Neutrophil (primary cell): ENCODE data around the gene TIMM17B.

Experiments used
- H3K27ac ChIP-seq: fragments of 200-600 bp; sonication (generic); 2 replicates; pipeline ENCODE4 v1.5.1; 2016; ENCODE audit warnings: mild to moderate bottlenecking, moderate library complexity
- H3K27me3 ChIP-seq: fragments of 200-600 bp; sonication (generic); 2 replicates; pipeline ENCODE4 v1.6.0; 2016; ENCODE audit warnings: mild to moderate bottlenecking
- H3K36me3 ChIP-seq: fragments of 200-600 bp; sonication (generic); 2 replicates; pipeline ENCODE4 v1.5.1; 2017
- H3K4me1 ChIP-seq, 2 experiments: fragments of 200-600 bp in 1 of 2; sonication (generic) in 1 of 2; 1 replicate in 1 of 2; 2 replicates in 1 of 2; pipeline versions ENCODE4 v1.5.1 to v1.6.1; 2013 to 2016; ENCODE audit warnings: low read depth in 1 of 2, low read length in 1 of 2, mild to moderate bottlenecking in 1 of 2, moderate library complexity in 1 of 2; ENCODE audit not compliant: control insufficient read depth in 1 of 2, insufficient read depth in 1 of 2
- H3K4me3 ChIP-seq, 2 experiments: fragments of 200-600 bp in 1 of 2; sonication (generic) in 1 of 2; 1 replicate in 1 of 2; 2 replicates in 1 of 2; pipeline ENCODE4 v1.5.1; 2013 to 2016; ENCODE audit warnings: low read depth in 1 of 2, low read length in 1 of 2, mild to moderate bottlenecking in 1 of 2, moderate library complexity in 1 of 2
- H3K9me3 ChIP-seq: fragments of 200-600 bp; sonication (generic); 2 replicates; pipeline ENCODE4 v1.5.1; 2016
- CTCF ChIP-seq: fragments of 200-600 bp; sonication (generic); IDR thresholded peaks from 2 replicates; pipeline ENCODE4 v1.5.1; 2016; ENCODE audit warnings: antibody characterized with exemption

TIMM17B gene

GRCh38 chrX:48897625-48898306, at the start of gene TIMM17B, which contains the start of gene PQBP1:
Gene TIMM17B (minus strand): TSS chrX:48897768. CDS start chrX:48897749, 19 bp downstream.
Gene PQBP1 (plus strand): TSS chrX:48897930. CDS start chrX:48898510, 580 bp downstream.
- TF ChIP-seq CTCF = no peak
- Histone ChIP-seq H3K36me3 (peaks cover 11% of the 10 kb centered on the region), H3K27ac (peak within 1 kb of the TSS; percentile 95), H3K27me3 (no peaks in the 10 kb centered on the region), H3K9me3 (no peaks in the 10 kb centered on the region), H3K4me3 (peak within 1 kb of the TSS; percentile 67 to 81), H3K4me1 (peaks cover 10 to 19% of the 10 kb centered on the region in 2 experiments)

GRCh38 chrX:48945517-48946348, 48.2 kb upstream of the TIMM17B start:
- H3K27me3 ChIP-seq = no peaks in the 10 kb centered on the region
- no peak overlapping the region for H3K4me3 ChIP-seq
- H3K9me3 ChIP-seq = no peaks in the 10 kb centered on the region
- H3K36me3 ChIP-seq = peaks cover 6% of the 10 kb centered on the region
- H3K27ac ChIP-seq = peak overlapping the region; percentile 62
- H3K4me1 ChIP-seq = peaks cover 18 to 36% of the 10 kb centered on the region in 2 experiments
- peak; percentile 72 for TF ChIP-seq CTCF

- H3K4me1 ChIP-seq = peaks cover 44 to 55% of the 10 kb centered on the region in 2 experiments
Measured at GRCh38 chrX:48942895-48943294, 45.3 kb upstream of the TIMM17B start.

GRCh38 chrX:48940404-48940955, 42.9 kb upstream of the TIMM17B start:
- Histone ChIP-seq H3K27me3 (no peaks in the 10 kb centered on the region), H3K27ac (peak overlapping the region; percentile 99), H3K4me1 (peaks cover 53 to 70% of the 10 kb centered on the region in 2 experiments), H3K9me3 (no peaks in the 10 kb centered on the region), H3K36me3 (peaks cover 4% of the 10 kb centered on the region), H3K4me3 (peak overlapping the region; percentile 38 to 46)
- no peak for TF ChIP-seq CTCF

More at GRCh38 chrX:48942895-48943294, 45.3 kb upstream of the TIMM17B start:
- no peak for TF ChIP-seq CTCF
- Histone ChIP-seq H3K27me3 (no peaks in the 10 kb centered on the region), H3K36me3 (peaks cover 4% of the 10 kb centered on the region), H3K27ac (peak overlapping the region; percentile 99), H3K9me3 (no peaks in the 10 kb centered on the region), H3K4me3 (no peak overlapping the region)

- H3K4me1 ChIP-seq = peaks cover 60 to 77% of the 10 kb centered on the region in 2 experiments
- H3K4me3 ChIP-seq = peak overlapping the region; percentile 38 to 46
- no peaks in the 10 kb centered on the region for H3K9me3 ChIP-seq
- H3K27me3 ChIP-seq = no peaks in the 10 kb centered on the region
- no peak for TF ChIP-seq CTCF
- H3K27ac ChIP-seq = peak overlapping the region; percentile 99
- peaks cover 5% of the 10 kb centered on the region for H3K36me3 ChIP-seq
Measured at GRCh38 chrX:48939524-48940228, 42.1 kb upstream of the TIMM17B start.
